Fibroblast of skin of right biceps (primary cell): Measurements from ENCODE around the gene FAT4.

ENCODE experiments used
- DNase-seq: peaks from one replicate; pipeline ENCODE4 v3.0.0-alpha.2; 2013

Gene FAT4

DNA sequence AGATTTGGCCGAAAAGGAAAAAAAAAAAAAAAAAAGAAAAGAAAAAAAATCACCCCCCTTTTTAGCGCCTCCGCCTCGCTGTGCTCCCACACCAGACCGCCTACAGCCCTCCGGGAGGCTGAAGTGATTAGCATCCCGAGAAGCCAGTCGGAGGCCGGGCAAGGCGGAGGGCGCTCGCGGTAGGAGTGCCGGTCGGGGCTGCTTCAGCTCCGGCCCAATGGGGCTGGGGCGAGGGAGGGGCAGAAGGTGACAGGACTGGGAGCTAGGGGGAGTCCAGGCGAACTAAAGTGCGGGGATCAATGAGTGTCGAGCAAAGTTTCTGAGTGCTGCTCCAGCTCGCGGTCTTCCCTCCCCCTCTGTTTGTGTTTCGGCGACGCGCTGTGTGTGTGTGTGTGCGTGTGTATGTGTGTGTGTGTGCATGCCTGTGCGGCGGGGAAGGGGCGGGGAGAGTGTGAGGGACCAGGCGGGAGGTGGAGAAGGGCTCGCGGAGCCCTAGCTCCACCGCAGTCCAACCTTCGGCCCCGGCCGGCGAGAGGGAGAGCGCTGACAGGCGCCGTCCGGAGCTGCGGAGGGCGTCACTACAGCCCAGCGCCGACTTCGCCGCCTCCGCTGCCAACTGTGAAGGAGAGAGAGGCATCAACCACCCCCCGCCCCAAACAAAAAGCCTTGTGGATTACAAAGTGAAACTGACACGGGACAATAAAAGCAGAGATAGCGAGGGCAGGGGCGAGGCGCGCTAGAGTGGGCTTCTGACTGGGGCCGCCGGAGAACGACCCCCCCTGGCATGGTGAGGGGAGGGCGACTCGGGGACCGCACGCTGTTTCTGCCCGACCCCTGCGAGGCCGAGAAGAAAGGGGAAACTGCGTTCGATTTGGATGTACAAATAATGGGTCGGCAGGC is at the start of gene FAT4:
Gene FAT4 (plus strand): TSS at position 280 of the 900 bp plus-strand sequence. CDS start 1,457 bp downstream, outside the sequence.
- DNase-seq, result peak; percentile 98

GRCh38 chr4:125265846-125266245 is 48.9 kb upstream of the FAT4 start:
- DNase-seq, result no peak

GRCh38 chr4:125266901-125267604 is 47.7 kb upstream of the FAT4 start:
- DNase-seq, result peak; percentile 86

DNA sequence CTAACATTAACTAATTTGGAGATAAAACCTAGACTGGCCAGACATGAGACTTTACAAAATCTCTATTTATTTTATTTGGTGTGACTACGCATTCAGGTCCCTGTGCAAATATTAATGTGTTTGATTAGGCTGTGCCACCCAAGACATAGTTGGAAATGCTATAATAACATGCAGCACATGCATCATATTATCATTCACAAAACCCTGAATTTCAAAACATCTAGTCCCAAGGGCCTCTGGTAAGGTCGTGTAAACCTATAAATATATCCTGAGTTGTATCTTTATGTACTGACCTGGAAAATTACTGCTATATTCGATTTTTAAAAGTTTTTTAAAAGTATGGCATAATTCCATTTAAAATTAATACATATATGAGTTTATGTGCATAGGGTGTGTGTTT is 47.1 kb upstream of the FAT4 start:
- DNase-seq, result no peak

DNA sequence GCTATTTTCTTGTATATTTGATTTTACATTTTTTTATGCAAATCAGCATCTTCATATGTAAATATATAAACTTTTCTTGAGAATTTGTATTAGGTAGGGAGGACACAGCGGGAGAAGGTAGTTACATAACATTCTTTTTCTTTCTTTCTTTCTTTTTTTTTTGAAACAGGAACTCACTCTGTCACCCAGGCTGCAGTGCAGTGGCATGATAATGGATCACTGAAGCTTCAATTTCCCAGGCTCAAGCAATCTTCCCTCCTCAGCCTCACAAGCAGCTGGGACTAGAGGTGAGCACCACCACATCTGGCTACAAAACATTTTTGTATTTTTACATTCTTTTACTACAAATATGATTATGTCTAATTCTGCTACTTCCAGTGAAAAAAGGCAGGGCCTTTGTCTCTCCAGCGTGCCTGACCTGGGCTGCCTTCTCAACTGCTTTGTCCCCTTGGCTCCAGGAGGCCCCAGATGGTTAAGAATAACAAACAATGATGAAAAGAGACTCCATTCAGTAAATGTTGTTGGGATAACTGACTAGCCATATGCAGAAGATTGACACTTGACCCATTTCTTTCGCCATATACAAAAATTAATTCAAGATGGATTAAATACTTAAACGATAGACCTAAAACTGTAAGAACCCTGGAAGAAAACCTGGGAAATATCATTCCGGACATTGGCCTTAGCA is 46.5 kb upstream of the FAT4 start:
- DNase-seq, result no peak

DNA sequence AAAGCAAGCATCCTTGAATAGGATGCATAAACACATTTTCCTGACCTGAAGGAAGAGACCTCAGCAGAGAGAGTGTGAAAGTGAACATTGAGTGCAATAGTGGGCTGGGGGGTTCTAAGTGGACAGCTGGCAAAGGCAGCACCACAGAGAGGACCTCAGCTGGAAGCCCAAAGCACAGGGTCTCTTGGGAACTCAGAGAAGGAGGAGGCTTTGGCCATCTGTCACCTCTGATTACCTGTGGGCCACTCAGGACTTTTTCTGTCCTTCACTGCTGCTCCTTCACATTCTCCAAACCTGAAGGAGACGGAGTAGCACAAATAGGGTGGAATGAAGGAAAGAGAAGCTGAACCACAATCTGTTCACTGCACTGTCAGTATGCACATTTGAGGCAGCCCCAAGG is 37.9 kb upstream of the FAT4 start:
- no peak for DNase-seq

- no peak for DNase-seq
These were observed 37.0 kb upstream of the FAT4 start for GRCh38 chr4:125277790-125278189.

DNA sequence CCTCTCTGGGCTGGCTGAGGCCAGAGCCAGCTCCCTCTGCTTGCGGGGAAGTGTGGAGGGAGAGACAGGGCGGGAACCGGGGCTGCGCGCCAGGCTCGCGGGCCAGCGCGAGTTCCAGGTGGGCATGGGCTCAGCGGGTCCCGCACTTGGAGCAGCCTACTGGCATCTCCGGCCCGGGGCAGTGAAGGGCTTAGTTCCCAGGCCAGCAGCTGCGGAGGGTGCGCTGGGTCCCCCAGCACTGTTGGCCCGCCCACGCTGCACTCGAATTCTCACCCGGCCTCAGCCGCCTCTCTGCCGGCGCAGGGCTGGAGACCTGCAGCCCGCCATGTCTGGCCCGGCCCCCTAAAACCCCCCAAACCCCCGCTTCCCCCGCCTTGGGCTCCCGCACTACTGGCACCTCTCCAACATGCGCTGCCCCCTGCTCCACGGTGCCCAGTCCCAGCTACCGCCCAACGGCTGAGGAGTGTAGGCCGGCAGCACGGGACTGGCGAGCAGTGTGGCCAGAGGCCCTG is 33.8 kb upstream of the FAT4 start:
- no peak for DNase-seq

GRCh38 chr4:125283707-125284279 is 31.0 kb upstream of the FAT4 start:
- peak; percentile 33 for DNase-seq

DNA sequence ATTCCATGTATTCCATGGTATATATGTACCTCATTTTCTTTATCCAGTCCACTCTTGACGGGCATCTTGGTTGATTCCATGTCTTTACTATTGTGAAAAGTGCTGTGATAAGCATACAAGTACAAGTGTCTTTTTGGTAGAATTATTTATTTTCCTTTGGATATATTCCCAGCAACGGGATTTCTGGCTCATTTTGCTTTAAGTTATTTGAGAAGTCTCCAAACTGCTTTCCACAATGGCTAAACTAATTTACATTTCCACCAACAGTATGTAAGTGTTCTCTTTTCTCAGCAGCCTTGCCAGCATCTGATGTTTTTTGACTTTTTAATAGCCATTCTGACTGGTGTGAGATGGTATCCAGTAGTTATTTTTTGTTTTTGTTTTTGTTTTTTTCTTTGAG is 17.6 kb upstream of the FAT4 start:
- no peak for DNase-seq

- peak; percentile 17 for DNase-seq
These were observed 11.7 kb upstream of the FAT4 start for GRCh38 chr4:125303058-125303457.

- DNase-seq, result no peak
These were observed 10.9 kb upstream of the FAT4 start for GRCh38 chr4:125303821-125304220.

GRCh38 chr4:125306112-125306511 is 8.6 kb upstream of the FAT4 start:
- DNase-seq, result no peak

- DNase-seq, result no peak
These were observed 8.2 kb upstream of the FAT4 start for GRCh38 chr4:125306533-125306932.

DNA sequence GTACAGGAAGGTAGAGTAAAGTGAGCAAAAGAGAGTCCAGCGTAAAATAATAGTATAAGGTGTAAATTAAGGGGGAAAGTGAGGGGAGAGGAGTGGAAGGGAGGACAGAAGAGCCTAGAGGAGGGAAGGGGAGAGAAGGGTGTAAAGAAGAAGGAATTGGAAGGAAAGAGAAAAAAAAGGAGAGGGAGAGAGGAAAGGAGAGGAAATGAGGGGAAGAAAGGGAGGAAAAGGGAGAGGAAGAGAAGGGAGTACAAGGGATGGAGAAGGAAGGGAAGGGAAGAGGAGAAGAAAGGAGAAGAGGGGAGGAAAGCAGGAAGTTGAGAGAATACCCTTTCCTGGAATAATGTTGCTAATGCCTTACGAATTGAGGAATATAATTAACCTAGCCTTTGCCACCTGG is 3.3 kb upstream of the FAT4 start:
- no peak for DNase-seq

GRCh38 chr4:125313497-125313896 is 1.3 kb upstream of the FAT4 start:
- DNase-seq, result peak; percentile 90

DNA sequence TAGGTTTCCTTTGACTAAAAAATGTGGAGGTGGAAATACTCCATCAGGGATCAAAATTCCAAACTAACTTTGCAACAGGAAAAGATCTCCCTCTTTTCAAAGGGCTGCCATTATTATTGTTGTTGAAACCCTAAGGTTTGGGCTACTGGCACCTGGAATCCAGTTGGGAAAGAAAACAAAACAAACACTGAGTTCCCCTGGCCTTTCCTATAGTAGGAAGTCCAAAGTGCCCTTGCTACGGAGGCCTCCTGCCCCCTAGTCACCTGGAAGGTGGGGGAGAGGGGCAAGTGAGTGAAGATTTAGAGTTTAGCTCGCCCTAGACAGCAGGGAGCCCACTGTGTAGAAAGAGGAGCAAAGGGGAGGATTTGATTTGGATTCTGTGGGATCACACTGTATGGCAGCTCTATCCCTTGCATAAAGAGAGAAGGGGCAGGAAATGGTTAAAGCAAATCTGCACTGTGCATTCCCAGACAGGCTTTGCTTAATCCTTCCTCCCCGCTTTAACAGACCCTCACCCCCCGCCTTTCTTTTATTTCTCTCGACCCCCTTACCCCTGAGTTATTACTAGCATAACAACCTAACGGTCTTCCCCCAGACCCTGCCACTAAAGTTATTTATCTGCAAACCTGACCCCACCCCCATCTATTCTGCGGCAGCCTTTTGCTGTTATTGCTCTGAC is 627 bp upstream of the FAT4 start:
- DNase-seq, result no peak

DNA sequence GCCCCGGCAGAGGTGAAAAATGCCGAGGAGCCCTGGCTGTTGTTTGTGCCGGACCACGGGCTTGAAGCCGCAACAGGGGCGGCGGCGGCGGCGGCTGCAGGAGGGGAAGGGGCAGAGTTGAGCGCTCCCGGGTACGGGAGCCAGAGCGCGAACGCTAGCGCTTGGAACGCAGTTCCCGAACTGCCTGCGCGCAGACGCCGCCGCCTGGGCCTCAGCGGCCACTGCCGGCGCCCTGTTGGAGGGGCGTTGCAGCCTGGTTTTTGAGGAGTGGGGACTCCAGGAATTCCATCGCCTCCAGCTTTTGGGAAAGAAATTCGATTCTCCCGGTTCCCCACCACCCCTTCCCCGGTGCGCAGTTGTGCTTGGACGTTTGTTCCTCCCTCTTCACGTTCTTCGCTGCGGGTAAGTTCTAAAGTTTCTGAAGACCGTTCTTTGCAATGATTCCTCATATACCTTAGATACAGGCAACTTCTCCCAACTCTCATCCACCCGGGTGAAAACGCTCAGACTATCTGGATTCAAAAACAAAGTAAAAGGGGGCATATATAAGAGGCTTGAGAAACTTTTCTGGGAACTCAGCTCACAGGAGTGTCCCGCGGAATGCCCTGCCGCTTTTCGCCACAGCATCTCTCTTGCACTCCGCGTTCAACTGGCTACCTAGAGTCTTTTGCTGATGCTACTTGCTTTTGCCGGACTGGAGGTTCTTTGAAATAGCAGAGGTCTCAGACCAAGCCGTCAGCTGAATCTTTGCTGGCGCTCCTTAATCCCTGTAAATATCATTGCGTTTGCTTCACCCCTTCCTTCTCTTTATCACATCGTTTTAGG is 1.0 kb downstream of the FAT4 start:
- peak; percentile 63 for DNase-seq

GRCh38 chr4:125316401-125316790 is 1.6 kb downstream of the FAT4 start:
- DNase-seq, result peak; percentile 24

GRCh38 chr4:125316791-125317524 is 2.2 kb downstream of the FAT4 start:
- DNase-seq, result peak; percentile 42

DNA sequence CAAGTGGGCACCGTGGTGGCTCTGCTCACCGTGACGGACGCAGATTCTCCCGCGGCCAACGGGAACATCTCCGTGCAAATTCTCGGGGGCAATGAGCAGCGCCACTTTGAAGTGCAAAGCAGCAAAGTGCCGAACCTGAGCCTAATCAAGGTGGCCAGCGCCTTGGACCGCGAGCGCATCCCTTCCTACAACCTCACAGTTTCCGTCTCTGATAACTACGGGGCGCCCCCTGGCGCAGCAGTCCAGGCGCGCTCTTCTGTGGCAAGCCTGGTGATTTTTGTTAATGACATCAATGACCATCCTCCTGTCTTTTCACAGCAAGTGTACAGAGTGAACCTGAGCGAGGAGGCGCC is 2.7 kb downstream of the FAT4 start:
- DNase-seq, result peak; percentile 62
